IPS DF 6.9 (cell line): ENCODE measurements around the gene TEPSIN.
"Not testable (repeated sequence)": the region's sequence is repeated elsewhere in the genome, so short reads cannot be mapped to it uniquely, and the experiment has no call there.

Experiments
- DNase-seq: peaks from one replicate; pipeline ENCODE4 v3.0.0-alpha.2; 2013; ENCODE audit warnings: low read depth, low spot score
- H3K27ac ChIP-seq: one replicate; pipeline ENCODE4 v1.5.1; 2013; ENCODE audit warnings: low read length, control low read depth
- H3K27me3 ChIP-seq: 2 replicates; pipeline ENCODE4 v1.6.1; 2013; ENCODE audit warnings: mild to moderate bottlenecking, low read length; ENCODE audit not compliant: control insufficient read depth, insufficient read depth
- H3K36me3 ChIP-seq: 2 replicates; pipeline ENCODE4 v1.6.1; 2013; ENCODE audit warnings: low read length; ENCODE audit not compliant: control insufficient read depth, insufficient read depth
- H3K4me1 ChIP-seq: 2 replicates; pipeline ENCODE4 v1.6.1; 2013; ENCODE audit warnings: low read length; ENCODE audit not compliant: control insufficient read depth, insufficient read depth
- H3K4me3 ChIP-seq: 2 replicates; pipeline ENCODE4 v1.5.1; 2013; ENCODE audit warnings: mild to moderate bottlenecking, low read length
- H3K9me3 ChIP-seq: 2 replicates; pipeline ENCODE4 v1.6.1; 2013; ENCODE audit warnings: low read length, inconsistent platforms; ENCODE audit not compliant: control insufficient read depth, insufficient read depth
- WGBS: extraction: QIAGEN DNeasy Blood & Tissue Kit; methylation state at CpG from one replicate; pipeline ENCODE4 v1.1.7; 2013; ENCODE audit warnings: mixed read lengths, missing lambda C conversion rate; ENCODE audit not compliant: insufficient read length, insufficient coverage; 5-methylcytosine and 5-hydroxymethylcytosine counted together

The TEPSIN gene

GRCh38 chr17:81228834-81229665 lies 9.8 kb downstream of the TEPSIN start:
- H3K36me3 ChIP-seq: peaks cover 8% of the 10 kb centered on the region
- H3K27ac ChIP-seq: no peak overlapping the region
- no peak overlapping the region for H3K4me3 ChIP-seq
- no peaks in the 10 kb centered on the region for H3K4me1 ChIP-seq
- DNase-seq: no peak
- WGBS: no CpG with 5 or more reads among the region's 32 CpGs
- H3K27me3 ChIP-seq: no peaks in the 10 kb centered on the region
- no peaks in the 10 kb centered on the region for H3K9me3 ChIP-seq

GRCh38 chr17:81228420-81228819 lies 10.4 kb downstream of the TEPSIN start:
- H3K27me3 ChIP-seq: no peaks in the 10 kb centered on the region
- H3K4me3 ChIP-seq: no peak overlapping the region
- H3K4me1 ChIP-seq: no peaks in the 10 kb centered on the region
- no peak for DNase-seq
- no CpG with 5 or more reads among the region's 9 CpGs for WGBS
- H3K9me3 ChIP-seq: no peaks in the 10 kb centered on the region
- H3K36me3 ChIP-seq: peaks cover 8% of the 10 kb centered on the region
- no peak overlapping the region for H3K27ac ChIP-seq

GRCh38 chr17:81227630-81228029 lies 11.2 kb downstream of the TEPSIN start:
- not testable (repeated sequence) for H3K4me1 ChIP-seq, H3K9me3 ChIP-seq, H3K27ac ChIP-seq, DNase-seq, H3K27me3 ChIP-seq, H3K4me3 ChIP-seq, H3K36me3 ChIP-seq
- no CpG with 5 or more reads among the region's 2 CpGs for WGBS

- Histone ChIP-seq H3K9me3 (no peaks in the 10 kb centered on the region), H3K27ac (no peak overlapping the region), H3K4me3 (peak overlapping the region; percentile 44; the same call in 1 of the 2 replicates), H3K4me1 (peaks cover 7% of the 10 kb centered on the region), H3K27me3 (no peaks in the 10 kb centered on the region), H3K36me3 (peaks cover 5% of the 10 kb centered on the region; the same call in 1 of the 2 replicates)
- no peak for DNase-seq
- WGBS: no CpG with 5 or more reads among the region's 11 CpGs
Observed at GRCh38 chr17:81223762-81224130, 15.1 kb downstream of the TEPSIN start.

GRCh38 chr17:81222906-81223761 lies 15.7 kb downstream of the TEPSIN start, which contains the start of gene CEP131:
Gene CEP131, minus strand, starts transcription at chr17:81222965. Its CDS starts 2,909 bp downstream, at chr17:81220056.
- Histone ChIP-seq H3K27ac (no peak within 1 kb of the TSS), H3K36me3 (0 out of 2 replicates have a peak, but pooled peaks cover 5% of the 10 kb centered on the region), H3K9me3 (no peaks in the 10 kb centered on the region), H3K27me3 (no peaks in the 10 kb centered on the region), H3K4me3 (peak within 1 kb of the TSS; percentile 57; the same call in 1 of the 2 replicates), H3K4me1 (peaks cover 7% of the 10 kb centered on the region)
- peak; percentile 87 for DNase-seq
- no CpG with 5 or more reads among the region's 79 CpGs for WGBS

- Histone ChIP-seq H3K36me3 (0 out of 2 replicates have a peak, but pooled peaks cover 5% of the 10 kb centered on the region), H3K27ac (no peak overlapping the region), H3K4me1 (peaks cover 7% of the 10 kb centered on the region), H3K27me3 (no peaks in the 10 kb centered on the region), H3K9me3 (no peaks in the 10 kb centered on the region), H3K4me3 (peak overlapping the region; percentile 57; the same call in 1 of the 2 replicates)
- WGBS: no CpG with 5 or more reads among the region's 30 CpGs
- DNase-seq: no peak
Observed at GRCh38 chr17:81222620-81222905, 16.3 kb downstream of the TEPSIN start.

- H3K4me1 ChIP-seq: peaks cover 7% of the 10 kb centered on the region
- H3K27me3 ChIP-seq: no peaks in the 10 kb centered on the region
- no CpG with 5 or more reads among the region's 24 CpGs for WGBS
- 0 out of 2 replicates have a peak, but pooled peaks cover 5% of the 10 kb centered on the region for H3K36me3 ChIP-seq
- DNase-seq: no peak
- no peak overlapping the region for H3K27ac ChIP-seq
- no peaks in the 10 kb centered on the region for H3K9me3 ChIP-seq
- peak overlapping the region; percentile 57; the same call in 1 of the 2 replicates for H3K4me3 ChIP-seq
Observed at GRCh38 chr17:81221842-81222619, 16.8 kb downstream of the TEPSIN start.

GRCh38 chr17:81221371-81221841 lies 17.4 kb downstream of the TEPSIN start:
- no peaks in the 10 kb centered on the region for H3K9me3 ChIP-seq
- no peak overlapping the region for H3K4me3 ChIP-seq
- DNase-seq: no peak
- 0 out of 2 replicates have a peak, but pooled peaks cover 5% of the 10 kb centered on the region for H3K36me3 ChIP-seq
- WGBS: no CpG with 5 or more reads among the region's 11 CpGs
- H3K27ac ChIP-seq: no peak overlapping the region
- H3K4me1 ChIP-seq: peaks cover 7% of the 10 kb centered on the region
- H3K27me3 ChIP-seq: no peaks in the 10 kb centered on the region

- Histone ChIP-seq H3K36me3 (0 out of 2 replicates have a peak, but pooled peaks cover 5% of the 10 kb centered on the region), H3K4me3 (no peak overlapping the region), H3K4me1 (peaks cover 7% of the 10 kb centered on the region), H3K9me3 (no peaks in the 10 kb centered on the region), H3K27ac (no peak overlapping the region), H3K27me3 (no peaks in the 10 kb centered on the region)
- no CpG with 5 or more reads among the region's 24 CpGs for WGBS
- no peak for DNase-seq
Observed at GRCh38 chr17:81219476-81220180, 19.2 kb downstream of the TEPSIN start.
